ENCODE results near the gene INTS3.
A peak's percentile ranks its signal among the peaks of the same experiment; 100 is the strongest.
"Not testable (repeated sequence)": the region's sequence is repeated elsewhere in the genome, so short reads cannot be mapped to it uniquely, and the experiment has no call there.

INTS3 gene

GRCh38 chr1:153711026-153711425 lies 16.8 kb upstream of the INTS3 start:
- no peak for DNase-seq (ENCODE audit: low read depth)

- not testable (repeated sequence) for DNase-seq (ENCODE audit: low read depth)
These were observed 11.6 kb upstream of the INTS3 start for GRCh38 chr1:153716211-153716610.

GRCh38 chr1:153717330-153717729 lies 10.5 kb upstream of the INTS3 start:
- DNase-seq (ENCODE audit: low read depth): no peak

GRCh38 chr1:153723687-153724086 lies 4.2 kb upstream of the INTS3 start:
- no peak for DNase-seq (ENCODE audit: low read depth)

DNA sequence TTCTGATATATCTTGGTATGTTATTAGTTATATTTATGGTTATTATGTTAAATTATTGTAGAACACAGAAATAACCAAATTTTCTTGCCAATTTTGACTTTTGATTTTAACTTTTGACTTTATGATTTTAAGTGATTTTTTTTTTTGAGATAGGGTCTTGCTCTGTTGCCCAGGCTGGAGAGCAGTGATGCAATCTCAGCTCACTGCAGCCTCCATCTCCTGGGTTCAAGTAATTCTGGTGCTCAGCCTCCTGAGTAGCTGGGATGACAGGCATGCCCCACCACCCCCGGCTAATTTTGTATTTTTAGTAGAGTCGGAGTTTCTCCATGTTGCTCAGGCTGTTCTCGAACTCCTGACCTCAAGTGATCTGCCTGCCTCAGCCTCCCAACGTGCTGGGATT lies 3.2 kb upstream of the INTS3 start:
- not testable (repeated sequence) for DNase-seq (ENCODE audit: low read depth)

- no peak for DNase-seq (ENCODE audit: low read depth)
These were observed 636 bp downstream of the INTS3 start for GRCh38 chr1:153728305-153729066.

GRCh38 chr1:153730468-153730988 lies 2.7 kb downstream of the INTS3 start:
- DNase-seq (ENCODE audit: low read depth): no peak

DNA sequence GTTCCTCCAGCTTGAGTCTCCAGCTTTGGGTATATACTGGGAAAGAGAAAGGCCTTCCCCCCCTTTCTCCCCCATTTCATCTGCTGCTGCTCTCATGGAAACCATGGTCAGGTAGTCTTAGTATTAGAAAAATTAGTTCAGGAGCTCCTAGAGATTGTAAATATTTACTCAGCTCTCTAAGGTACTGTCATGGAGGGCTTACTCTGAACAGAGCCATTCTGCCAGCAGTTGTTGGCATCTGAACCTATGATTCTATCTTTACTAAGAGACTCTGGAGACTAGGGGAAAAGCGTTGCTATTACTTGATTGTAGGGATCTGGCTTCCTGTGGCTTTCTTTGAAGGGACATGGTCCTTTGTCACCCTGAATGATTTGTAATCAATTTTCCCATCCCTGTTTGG lies 6.1 kb downstream of the INTS3 start:
- no peak for DNase-seq (ENCODE audit: low read depth)

GRCh38 chr1:153734396-153735089 lies 6.7 kb downstream of the INTS3 start:
- DNase-seq (ENCODE audit: low read depth): no peak

- DNase-seq (ENCODE audit: low read depth): no peak
These were observed 7.2 kb downstream of the INTS3 start for GRCh38 chr1:153735090-153735420.

DNA sequence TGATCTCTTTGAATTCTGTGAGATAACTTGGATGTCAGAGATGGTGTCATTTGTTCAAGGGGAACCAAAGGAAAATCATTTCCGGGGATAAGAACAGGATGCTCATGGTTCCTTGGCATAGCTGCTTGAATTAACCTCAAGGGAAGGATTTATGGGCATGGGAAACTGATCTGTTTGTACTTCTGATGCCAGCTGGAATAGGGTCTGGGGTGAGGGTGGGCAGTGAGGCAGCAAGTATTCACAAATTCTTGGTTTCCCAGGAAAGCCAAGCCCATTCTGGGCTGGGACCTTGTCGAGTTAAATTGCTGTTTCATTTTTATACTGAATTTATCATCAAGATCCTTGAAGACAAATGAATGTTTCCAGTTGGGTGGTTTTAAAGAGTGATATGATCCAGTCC lies 14.1 kb downstream of the INTS3 start:
- no peak for DNase-seq (ENCODE audit: low read depth)

- DNase-seq (ENCODE audit: low read depth): no peak
These were observed 14.7 kb downstream of the INTS3 start for GRCh38 chr1:153742411-153743142.

- DNase-seq (ENCODE audit: low read depth): no peak
These were observed 17.6 kb downstream of the INTS3 start for GRCh38 chr1:153745417-153745816.

GRCh38 chr1:153746174-153746573 lies 18.3 kb downstream of the INTS3 start:
- no peak for DNase-seq (ENCODE audit: low read depth)

GRCh38 chr1:153748903-153749302 lies 21.1 kb downstream of the INTS3 start:
- no peak for DNase-seq (ENCODE audit: low read depth)

- peak; percentile 36 for DNase-seq (ENCODE audit: low read depth)
These were observed 21.7 kb downstream of the INTS3 start for GRCh38 chr1:153749408-153750005.

DNA sequence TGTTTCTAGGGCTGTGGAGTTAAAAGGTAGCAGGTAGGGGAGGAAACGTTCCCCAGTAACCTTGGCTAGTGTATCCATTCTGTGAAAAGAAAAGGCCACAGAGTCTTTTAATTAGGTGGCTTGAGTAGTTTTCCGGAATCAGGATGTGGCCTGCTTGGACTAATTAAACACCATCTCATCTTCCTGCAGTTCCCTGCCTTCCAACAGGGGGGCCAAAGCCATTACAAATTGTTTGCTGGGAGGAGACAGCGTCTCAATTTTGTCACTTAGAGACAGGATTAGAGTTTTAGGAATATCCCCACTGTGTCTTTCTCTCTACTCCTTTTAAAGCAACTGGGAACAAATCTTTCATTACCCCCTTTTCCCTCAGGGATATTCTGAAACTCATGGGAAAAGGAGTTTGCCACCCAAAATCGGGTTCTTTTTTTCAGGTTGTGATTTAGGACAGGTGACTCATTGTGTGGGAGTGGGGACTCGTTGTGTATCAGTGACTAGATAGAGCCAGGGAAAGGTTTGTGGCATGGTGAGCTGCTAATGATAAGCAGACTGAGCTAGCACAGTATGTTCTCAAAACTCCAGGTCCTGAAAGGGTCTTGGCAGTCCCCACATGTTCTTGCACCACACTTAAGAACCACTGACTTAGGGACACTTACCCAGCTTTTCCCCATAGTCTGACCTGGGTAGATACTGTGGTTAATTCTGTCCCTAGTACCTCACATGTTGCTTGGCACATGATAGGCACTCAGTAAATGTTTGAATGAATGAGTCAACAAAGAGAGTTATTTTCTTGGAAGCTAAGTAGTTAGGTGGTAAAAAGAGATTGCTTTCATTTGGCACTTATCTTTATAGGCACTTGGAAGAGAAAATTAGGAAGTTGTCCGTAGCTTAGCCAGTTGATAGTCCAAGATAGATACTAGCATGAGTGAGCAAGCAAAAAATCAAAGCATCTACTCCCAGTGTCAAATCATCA lies 22.5 kb downstream of the INTS3 start:
- DNase-seq (ENCODE audit: low read depth): no peak

- no peak for DNase-seq (ENCODE audit: low read depth)
These were observed 24.2 kb downstream of the INTS3 start for GRCh38 chr1:153752072-153752471.

DNA sequence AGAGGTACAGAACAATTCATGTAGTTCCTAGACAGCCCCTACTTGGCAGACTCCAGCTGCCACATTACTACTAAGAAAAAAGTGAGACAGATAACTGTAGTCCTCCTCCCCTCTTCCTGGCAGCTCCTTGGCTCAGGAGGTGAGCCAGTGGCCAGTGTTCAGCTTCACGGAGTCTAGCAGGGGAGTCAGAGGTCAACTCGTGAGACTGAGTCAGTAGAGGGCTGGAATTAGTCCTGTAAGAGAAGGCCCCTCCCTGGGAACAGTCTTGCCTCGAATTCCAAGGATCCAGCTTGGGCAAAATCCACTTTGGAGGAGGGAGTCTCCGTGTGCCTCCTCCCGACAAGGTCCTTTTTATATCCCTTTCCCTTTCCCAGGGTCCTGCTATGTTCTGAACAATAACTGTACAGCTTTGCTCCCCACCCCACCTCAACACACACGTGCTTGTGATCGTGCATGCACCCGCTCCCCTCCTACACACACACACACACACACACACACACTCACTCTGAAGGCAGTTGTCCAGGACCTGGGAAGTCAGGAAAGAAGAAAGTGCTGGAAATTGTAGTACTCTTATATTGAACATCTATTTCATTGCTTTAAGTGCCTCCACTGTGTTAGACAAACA lies 24.8 kb downstream of the INTS3 start:
- DNase-seq (ENCODE audit: low read depth): no peak

- no peak for DNase-seq (ENCODE audit: low read depth)
These were observed 26.4 kb downstream of the INTS3 start for GRCh38 chr1:153754266-153754665.

- DNase-seq (ENCODE audit: low read depth): no peak
These were observed 32.6 kb downstream of the INTS3 start for GRCh38 chr1:153760440-153760839.

All from GM04503 (cell line).